HEK293T (cell line): ENCODE results near the gene SH2D3A.

Experiments used
- ARNT ChIP-seq: fragments of 450-650 bp; IDR thresholded peaks from 2 replicates; pipeline ENCODE4 v1.6.1; 2017; ENCODE audit warnings: mild to moderate bottlenecking
- BHLHE40 ChIP-seq: fragments of 450-650 bp; IDR thresholded peaks from 2 replicates; pipeline ENCODE4 v1.6.1; 2016; ENCODE audit warnings: mild to moderate bottlenecking, moderate library complexity, borderline replicate concordance
- ELF4 ChIP-seq: fragments of 450-650 bp; IDR thresholded peaks from 2 replicates; pipeline ENCODE4 v1.6.1; 2017; ENCODE audit warnings: antibody characterized with exemption
- FOXA1 ChIP-seq: fragments of 450-650 bp; IDR thresholded peaks from 2 replicates; pipeline ENCODE4 v1.6.1; 2016; ENCODE audit warnings: mild to moderate bottlenecking
- FOXK2 ChIP-seq: fragments of 450-650 bp; IDR thresholded peaks from 2 replicates; pipeline ENCODE4 v1.6.1; 2016; ENCODE audit warnings: mild to moderate bottlenecking
- FOXM1 ChIP-seq: fragments of 450-650 bp; IDR thresholded peaks from 2 replicates; pipeline ENCODE4 v1.6.1; 2017; ENCODE audit warnings: mild to moderate bottlenecking, borderline replicate concordance
- HDGF ChIP-seq: fragments of 450-650 bp; IDR thresholded peaks from 2 replicates; pipeline ENCODE4 v1.6.1; 2017; ENCODE audit warnings: antibody characterized with exemption, borderline replicate concordance
- L3MBTL2 ChIP-seq: fragments of 450-650 bp; conservative IDR thresholded peaks from 2 replicates; pipeline ENCODE4 v1.6.1; 2016; ENCODE audit warnings: mild to moderate bottlenecking
- NFRKB ChIP-seq: fragments of 450-650 bp; IDR thresholded peaks from 2 replicates; pipeline ENCODE4 v1.6.1; 2016; ENCODE audit warnings: mild to moderate bottlenecking, moderate library complexity
- SP1 ChIP-seq: fragments of 450-650 bp; IDR thresholded peaks from 2 replicates; pipeline ENCODE4 v1.6.1; 2017
- SUZ12 ChIP-seq: fragments of 450-650 bp; IDR thresholded peaks from 2 replicates; pipeline ENCODE4 v1.6.1; 2016; ENCODE audit warnings: mild to moderate bottlenecking
- TARDBP ChIP-seq: fragments of 450-650 bp; IDR thresholded peaks from 2 replicates; pipeline ENCODE4 v1.6.1; 2016
- ZNF384 ChIP-seq: fragments of 450-650 bp; IDR thresholded peaks from 2 replicates; pipeline ENCODE4 v1.6.1; 2016
- TF ChIP-seq, protein P1 (sequence below): fragments of 450-650 bp; IDR thresholded peaks from 2 replicates; pipeline ENCODE4 v1.6.1; 2016

DNA sequence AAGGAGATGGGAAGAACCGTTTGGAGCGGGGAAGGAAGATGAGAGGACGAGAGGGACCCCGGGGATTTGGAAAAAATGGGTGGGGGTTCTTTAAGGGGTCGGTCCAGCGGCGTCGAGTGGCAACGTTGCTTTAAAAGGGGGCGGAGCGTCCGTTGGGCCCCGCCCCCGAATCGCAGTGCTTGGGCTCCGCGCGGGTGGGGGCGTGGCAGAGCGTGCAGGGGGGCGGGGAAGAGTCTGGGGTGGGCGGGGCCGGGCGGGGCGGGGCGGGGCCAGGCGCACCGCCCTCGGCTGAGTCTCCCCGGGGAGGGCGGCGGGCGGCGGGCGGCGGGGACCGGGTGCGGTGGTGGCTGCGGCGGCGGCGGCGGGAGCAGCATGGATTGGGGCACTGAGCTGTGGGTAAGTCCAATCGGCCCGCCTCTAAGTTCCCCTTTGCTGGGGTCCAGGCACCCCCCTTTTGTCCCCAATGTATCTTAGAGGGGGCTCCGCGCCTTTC lies 27.8 kb downstream of the SH2D3A start, which contains the start of gene TRIP10:
- no peak for TF ChIP-seq L3MBTL2
- TF ChIP-seq ZNF384: no peak
- TF ChIP-seq TARDBP: no peak
- TF ChIP-seq FOXM1: no peak
- TF ChIP-seq HDGF: no peak
- no peak for TF ChIP-seq SUZ12
- TF ChIP-seq BHLHE40: no peak
- no peak for TF ChIP-seq ARNT
- no peak for TF ChIP-seq NFRKB
- TF ChIP-seq FOXK2: no peak
- TF ChIP-seq SP1: peak; percentile 48; the same call in 1 of the 2 replicates
- TF ChIP-seq, protein P1, sequence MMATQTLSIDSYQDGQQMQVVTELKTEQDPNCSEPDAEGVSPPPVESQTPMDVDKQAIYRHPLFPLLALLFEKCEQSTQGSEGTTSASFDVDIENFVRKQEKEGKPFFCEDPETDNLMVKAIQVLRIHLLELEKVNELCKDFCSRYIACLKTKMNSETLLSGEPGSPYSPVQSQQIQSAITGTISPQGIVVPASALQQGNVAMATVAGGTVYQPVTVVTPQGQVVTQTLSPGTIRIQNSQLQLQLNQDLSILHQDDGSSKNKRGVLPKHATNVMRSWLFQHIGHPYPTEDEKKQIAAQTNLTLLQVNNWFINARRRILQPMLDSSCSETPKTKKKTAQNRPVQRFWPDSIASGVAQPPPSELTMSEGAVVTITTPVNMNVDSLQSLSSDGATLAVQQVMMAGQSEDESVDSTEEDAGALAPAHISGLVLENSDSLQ: no peak
- TF ChIP-seq ELF4: no peak
- TF ChIP-seq FOXA1: no peak
